Stimulated activated CD4-positive, alpha-beta T cell treated with anti-CD3 and anti-CD28 coated beads, Interleukin-2, amount 100 ng/mL, for 24 hours (primary cell): ENCODE data around the gene EGFL7.

ENCODE experiments used
- DNase-seq, 2 donors: peaks; one replicate each; pipeline ENCODE4 v3.0.0-alpha.2; 2020

Gene EGFL7

GRCh38 chr9:136661641-136662325 is 933 bp upstream of the EGFL7 start:
- DNase-seq: no peak

- no peak for DNase-seq
Observed at GRCh38 chr9:136662326-136662655, 425 bp upstream of the EGFL7 start.

GRCh38 chr9:136664000-136664915 is 1.5 kb downstream of the EGFL7 start:
- no peak for DNase-seq

- peak in 1 of 2 donors; percentile 54 for DNase-seq
Observed at GRCh38 chr9:136665111-136665703, 2.5 kb downstream of the EGFL7 start.

- DNase-seq: peak in 1 of 2 donors; percentile 38
Observed at GRCh38 chr9:136665704-136666371, 3.1 kb downstream of the EGFL7 start.

GRCh38 chr9:136666372-136667213 is 3.9 kb downstream of the EGFL7 start:
- no peak for DNase-seq

- no peak for DNase-seq
Observed at GRCh38 chr9:136667214-136667939, 4.7 kb downstream of the EGFL7 start.

- no peak for DNase-seq
Observed at GRCh38 chr9:136667940-136668760, 5.4 kb downstream of the EGFL7 start.

GRCh38 chr9:136668983-136669790 is 6.5 kb downstream of the EGFL7 start:
- DNase-seq: peak in 1 of 2 donors; percentile 30

GRCh38 chr9:136669791-136670464 is 7.2 kb downstream of the EGFL7 start:
- DNase-seq: no peak

GRCh38 chr9:136670576-136671253 is 8.0 kb downstream of the EGFL7 start:
- no peak for DNase-seq

GRCh38 chr9:136671254-136671614 is 8.5 kb downstream of the EGFL7 start:
- DNase-seq: no peak

GRCh38 chr9:136671646-136672430 is 9.1 kb downstream of the EGFL7 start:
- peak; percentile 56 to 63 for DNase-seq

- DNase-seq: no peak
Observed at GRCh38 chr9:136672431-136673087, 9.8 kb downstream of the EGFL7 start.

- DNase-seq: no peak
Observed at GRCh38 chr9:136673088-136673974, 10.6 kb downstream of the EGFL7 start.
